ENCODE data around the gene SLC20A1.

- no peak for TF ChIP-seq EZH2 (IDR thresholded peaks at IDR 0.05; ENCODE audit: insufficient read depth, low read length)
- TF ChIP-seq, protein P1, sequence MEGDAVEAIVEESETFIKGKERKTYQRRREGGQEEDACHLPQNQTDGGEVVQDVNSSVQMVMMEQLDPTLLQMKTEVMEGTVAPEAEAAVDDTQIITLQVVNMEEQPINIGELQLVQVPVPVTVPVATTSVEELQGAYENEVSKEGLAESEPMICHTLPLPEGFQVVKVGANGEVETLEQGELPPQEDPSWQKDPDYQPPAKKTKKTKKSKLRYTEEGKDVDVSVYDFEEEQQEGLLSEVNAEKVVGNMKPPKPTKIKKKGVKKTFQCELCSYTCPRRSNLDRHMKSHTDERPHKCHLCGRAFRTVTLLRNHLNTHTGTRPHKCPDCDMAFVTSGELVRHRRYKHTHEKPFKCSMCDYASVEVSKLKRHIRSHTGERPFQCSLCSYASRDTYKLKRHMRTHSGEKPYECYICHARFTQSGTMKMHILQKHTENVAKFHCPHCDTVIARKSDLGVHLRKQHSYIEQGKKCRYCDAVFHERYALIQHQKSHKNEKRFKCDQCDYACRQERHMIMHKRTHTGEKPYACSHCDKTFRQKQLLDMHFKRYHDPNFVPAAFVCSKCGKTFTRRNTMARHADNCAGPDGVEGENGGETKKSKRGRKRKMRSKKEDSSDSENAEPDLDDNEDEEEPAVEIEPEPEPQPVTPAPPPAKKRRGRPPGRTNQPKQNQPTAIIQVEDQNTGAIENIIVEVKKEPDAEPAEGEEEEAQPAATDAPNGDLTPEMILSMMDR (IDR thresholded peaks at IDR 0.05; ENCODE audit: insufficient read depth, low read depth, low read length), result no peak
Measured at GRCh38 chr2:112683550-112684414, 38.0 kb downstream of the SLC20A1 start.

Measured in astrocyte (in vitro differentiated cells and primary cell).